HepG2 (cell line): Measurements from ENCODE around the gene CREM. TPM values are rescaled to one million over a fixed set of nuclear protein-coding genes. Genes with fewer than 3 reads are reported as not detected.

Experiments used
- ATAC-seq: fragments of 200-7000 bp; cut with Tn5 transposase; 3 replicates; pipeline ENCODE4 v1.9.1; 2020; ENCODE audit warnings: mild to moderate bottlenecking, moderate library complexity
- BruUV-seq: library from RNA; stranded (reverse); fragments of 400-500 nt; replicated peaks from 2 replicates; lab custom pipeline; 2021; lab: Mats Ljungman, UMichigan
- CTCF ChIA-PET: fragments of 300-600 bp; formaldehyde crosslinking; extraction: SDS; loops from one replicate; lab custom pipeline; 2021; ENCODE audit warnings: low total read pairs, inconsistent platforms, low intra/inter-chr PET ratio; lab: Yijun Ruan, JAX
- POLR2A ChIA-PET: fragments of 350-600 bp; sonication (Branson Sonifier 250); formaldehyde crosslinking; loops from one replicate; lab custom pipeline; 2020; ENCODE audit warnings: antibody characterized with exemption, inconsistent platforms; lab: Yijun Ruan, JAX
- DNase-seq: peaks from one replicate; pipeline ENCODE4 v3.0.0-alpha.2; 2015; ENCODE audit warnings: low spot score
- FAIRE-seq: peaks from 3 replicates; lab custom pipeline; 2011; peaks lifted over from hg19 to GRCh38; lab: Jason Lieb, UNC
- H2AFZ ChIP-seq: one replicate; pipeline ENCODE4 v1.6.1; 2011; ENCODE audit warnings: low read length, inconsistent platforms
- H3K27ac ChIP-seq: fragments of 300-600 bp; 3 replicates; pipeline ENCODE4 v1.8.0; 2011; ENCODE audit warnings: mixed run types, mild to moderate bottlenecking, mixed read lengths, low read length, inconsistent platforms; ENCODE audit not compliant: insufficient read depth; ENCODE audit errors: extremely low read length
- H3K27me3 ChIP-seq, 2 experiments: fragments of 200-600 bp in 1 of 2; 2 replicates in 1 of 2; 3 replicates in 1 of 2; pipeline versions ENCODE4 v1.6.0 to v1.8.0; 2011; ENCODE audit warnings: low read length in 2 of 2, mild to moderate bottlenecking in 2 of 2, moderate library complexity in 2 of 2, inconsistent platforms in 1 of 2; ENCODE audit not compliant: insufficient read depth in 2 of 2, control insufficient read depth in 1 of 2
- H3K36me3 ChIP-seq, 2 experiments: fragments of 200-600 bp in 1 of 2; replicated peaks in 1 of 2; 2 replicates in 1 of 2; 3 replicates in 1 of 2; pipeline versions ENCODE4 v1.5.1 to v1.8.0; 2011; ENCODE audit warnings: low read length in 2 of 2, inconsistent platforms in 1 of 2; ENCODE audit not compliant: insufficient read depth in 2 of 2, control insufficient read depth in 1 of 2
- H3K4me1 ChIP-seq: 2 replicates; pipeline ENCODE4 v1.5.1; 2012; ENCODE audit warnings: low read length, inconsistent platforms; ENCODE audit not compliant: insufficient read depth
- H3K4me2 ChIP-seq: 2 replicates; pipeline ENCODE4 v1.6.0; 2011; ENCODE audit warnings: low read depth, low read length, inconsistent platforms
- H3K4me3 ChIP-seq, 3 experiments: fragments of 200-600 bp in 1 of 3; sonication (generic), shearing (Covaris generic) in 1 of 3; replicated peaks in 1 of 3; 2 replicates each; pipeline ENCODE4 v1.5.1; 2011 to 2016; ENCODE audit warnings: low read length in 3 of 3, inconsistent platforms in 2 of 3, low read depth in 2 of 3, mild to moderate bottlenecking in 2 of 3, control low read depth in 1 of 3, mixed read lengths in 1 of 3; ENCODE audit not compliant: insufficient read depth in 1 of 3
- H3K79me2 ChIP-seq: one replicate; pipeline ENCODE4 v1.6.1; 2011; ENCODE audit warnings: low read length, inconsistent platforms; ENCODE audit not compliant: insufficient read depth
- H3K9ac ChIP-seq: 2 replicates; pipeline ENCODE4 v1.6.0; 2011; ENCODE audit warnings: mild to moderate bottlenecking, low read depth, low read length, inconsistent platforms; ENCODE audit not compliant: insufficient read depth
- H3K9me3 ChIP-seq: 2 replicates; pipeline ENCODE4 v1.5.1; 2012; ENCODE audit warnings: mild to moderate bottlenecking, low read length
- H4K20me1 ChIP-seq: 2 replicates; pipeline ENCODE4 v1.6.0; 2011; ENCODE audit warnings: inconsistent platforms, mild to moderate bottlenecking, low read length, moderate library complexity; ENCODE audit not compliant: insufficient read depth
- ATF7 ChIP-seq, 2 experiments: fragments of 450-650 bp in 1 of 2; sonication (generic) in 1 of 2; formaldehyde crosslinking in 1 of 2; IDR thresholded peaks; 2 replicates each; pipeline versions ENCODE4 v1.4.0 to v1.6.1; 2016 to 2020; ENCODE audit warnings: antibody characterized with exemption in 1 of 2, mild to moderate bottlenecking in 1 of 2, missing genetic modification reagents in 1 of 2
- BATF2 ChIP-seq: sonication (generic); formaldehyde crosslinking; IDR thresholded peaks from 2 replicates; pipeline ENCODE4 v1.8.0; 2022; ENCODE audit warnings: mild to moderate bottlenecking, missing genetic modification reagents, moderate library complexity
- CREBL2 ChIP-seq: sonication (generic); formaldehyde crosslinking; IDR thresholded peaks from 2 replicates; pipeline ENCODE4 v1.8.1; 2023; ENCODE audit warnings: missing genetic modification reagents, mild to moderate bottlenecking, borderline replicate concordance
- DRAP1 ChIP-seq: IDR thresholded peaks from 2 replicates; pipeline ENCODE4 v1.6.1; 2016; ENCODE audit warnings: missing genetic modification reagents, missing compliant biosample characterization
- GTF3A ChIP-seq: sonication (generic); formaldehyde crosslinking; conservative IDR thresholded peaks from 2 replicates; pipeline ENCODE4 v1.4.0; 2020; ENCODE audit warnings: mild to moderate bottlenecking, missing genetic modification reagents
- KDM4B ChIP-seq: sonication (generic); formaldehyde crosslinking; IDR thresholded peaks from 2 replicates; pipeline ENCODE4 v1.4.0; 2020; ENCODE audit warnings: missing genetic modification reagents
- KLF6 ChIP-seq: IDR thresholded peaks from 2 replicates; pipeline ENCODE4 v1.8.0; 2016; ENCODE audit warnings: missing biosample characterization, missing genetic modification reagents
- MZF1 ChIP-seq: sonication (generic); formaldehyde crosslinking; IDR thresholded peaks from 2 replicates; pipeline ENCODE4 v1.8.1; 2023; ENCODE audit warnings: mild to moderate bottlenecking, missing genetic modification reagents, borderline replicate concordance
- PREB ChIP-seq: sonication (generic); formaldehyde crosslinking; IDR thresholded peaks from 2 replicates; pipeline ENCODE4 v1.4.0; 2020; ENCODE audit warnings: missing genetic modification reagents
- RBAK ChIP-seq: sonication (generic); formaldehyde crosslinking; IDR thresholded peaks from 2 replicates; pipeline ENCODE4 v1.5.1; 2020; ENCODE audit warnings: mild to moderate bottlenecking, missing genetic modification reagents
- SNRNP70 ChIP-seq: fragments of 200-400 bp; formaldehyde crosslinking; IDR thresholded peaks from 2 replicates; pipeline ENCODE4 v1.6.1; 2017; ENCODE audit warnings: mild to moderate bottlenecking, low read depth, low read length, moderate library complexity
- ZFP1 ChIP-seq: IDR thresholded peaks from 2 replicates; pipeline ENCODE4 v1.6.1; 2016
- ZFP37 ChIP-seq: sonication (generic); formaldehyde crosslinking; IDR thresholded peaks from 2 replicates; pipeline ENCODE4 v1.4.0; 2020; ENCODE audit warnings: missing genetic modification reagents, borderline replicate concordance
- ZNF12 ChIP-seq: sonication (generic); formaldehyde crosslinking; IDR thresholded peaks from 2 replicates; pipeline ENCODE4 v1.5.0; 2020; ENCODE audit warnings: missing genetic modification reagents
- ZNF556 ChIP-seq: sonication (generic); formaldehyde crosslinking; IDR thresholded peaks from 2 replicates; pipeline ENCODE4 v1.4.0; 2020; ENCODE audit warnings: mild to moderate bottlenecking, missing genetic modification reagents, borderline replicate concordance
- ZNF7 ChIP-seq: IDR thresholded peaks from 2 replicates; pipeline ENCODE4 v1.6.1; 2016; ENCODE audit warnings: missing biosample characterization, missing genetic modification reagents
- ZNF749 ChIP-seq: sonication (generic); formaldehyde crosslinking; IDR thresholded peaks from 2 replicates; pipeline ENCODE4 v1.8.0; 2022; ENCODE audit warnings: mild to moderate bottlenecking, missing genetic modification reagents, moderate library complexity, borderline replicate concordance
- ZSCAN22 ChIP-seq: sonication (generic); formaldehyde crosslinking; IDR thresholded peaks from 2 replicates; pipeline ENCODE4 v1.4.0; 2020; ENCODE audit warnings: mild to moderate bottlenecking, missing genetic modification reagents
- ZUFSP ChIP-seq: sonication (generic); formaldehyde crosslinking; IDR thresholded peaks from 2 replicates; pipeline ENCODE4 v1.9.0; 2021; ENCODE audit warnings: missing genetic modification reagents, mild to moderate bottlenecking, borderline replicate concordance
- WGBS: methylation state at CpG from one replicate; pipeline ENCODE4 v1.1.6; 2017; ENCODE audit warnings: low lambda C conversion rate; 5-methylcytosine and 5-hydroxymethylcytosine counted together
- in situ Hi-C: cut with HindIII; loops from 2 replicates; pipeline ENCODE4 v1.10.0; 2017; ENCODE audit warnings: low pct_unique_long_range_greater_than_20kb; ENCODE audit not compliant: extremely low pct_ligation_motif_present
- intact Hi-C: fragments of 100-400 bp; cut with micrococcal nuclease; formaldehyde crosslinking; loops from one replicate; pipeline ENCODE4 v1.10.0; 2022; ENCODE audit not compliant: unreplicated experiment
- polyA plus RNA-seq, 8 experiments: library from polyadenylated mRNA; depleted of rRNA in 3 of 8; stranded (reverse) in 7 of 8; unstranded in 1 of 8; fragments of >200 nt; fragmentation: Illumina TruSeq in 4 of 8; extraction: Trizol in 4 of 8; gene quantifications; 2 replicates each; pipeline versions ENCODE4 v1.2.1 to v1.2.3, GENCODE V29; 2011 to 2016; ENCODE audit warnings: low read depth in 4 of 8, missing spikeins in 1 of 8, mixed read lengths in 1 of 8; ENCODE audit not compliant: insufficient read depth in 1 of 8
- total RNA-seq, 5 experiments: library from RNA; depleted of rRNA; stranded (reverse); fragments of >200 nt; fragmentation: Illumina TruSeq; extraction: Trizol; gene quantifications; 2 replicates each; pipeline ENCODE4 v1.2.3, GENCODE V29; 2016; ENCODE audit warnings: low read depth in 1 of 5

Gene CREM
- total and polyA plus RNA-seq, 2 of the 13 experiments (the other 11 are each of a cell fraction or from before 2014, with no cell fraction given) = 21.3 to 25.4 TPM

GRCh38 chr10:35129185-35129674 is 2.6 kb downstream of the CREM start:
- in situ Hi-C loops = no loop called here
- no TSS peak for BruUV-seq

More at GRCh38 chr10:35129185-35129674, 2.6 kb downstream of the CREM start:
- DNase-seq (no peak), ATAC-seq (no peak), FAIRE-seq (no peak)
- Histone ChIP-seq H3K36me3 (no peaks in the 10 kb centered on the region), H3K27ac (no peak overlapping the region), H2AFZ (no peak overlapping the region), H4K20me1 (no peaks in the 10 kb centered on the region), H3K9ac (no peak overlapping the region), H3K79me2 (peaks cover 18% of the 10 kb centered on the region), H3K4me2 (peak overlapping the region; percentile 86; the same call in 1 of the 2 replicates), H3K4me3 (no peak overlapping the region), H3K9me3 (no peaks in the 10 kb centered on the region), H3K4me1 (peaks cover 49% of the 10 kb centered on the region), H3K27me3 (no peaks in the 10 kb centered on the region; a peak in 1 of 5 replicates)
- TF ChIP-seq CREBL2 (CRISPR knock-in tag) (no peak), PREB (no peak), ZFP37 (CRISPR knock-in tag) (no peak), ATF7 (IDR thresholded peaks at IDR 0.05) (no peak), ATF7 (CRISPR knock-in tag; IDR thresholded peaks at IDR 0.05) (no peak), ZNF556 (CRISPR knock-in tag) (no peak), RBAK (CRISPR knock-in tag) (no peak), ZFP1 (CRISPR knock-in tag) (no peak), ZSCAN22 (CRISPR knock-in tag) (no peak), MZF1 (CRISPR knock-in tag) (no peak), KDM4B (CRISPR knock-in tag) (no peak), ZNF12 (no peak), BATF2 (CRISPR knock-in tag) (no peak), KLF6 (CRISPR knock-in tag) (no peak), ZNF749 (CRISPR knock-in tag) (no peak), SNRNP70 (no peak), ZNF7 (CRISPR knock-in tag) (no peak), ZUFSP (CRISPR knock-in tag) (no peak), GTF3A (no peak), DRAP1 (no peak)
- ChIA-PET CTCF (no interaction called here), POLR2A (no interaction called here)
- 95% methylated on average over 1 of the region's 1 CpG for WGBS
- intact Hi-C loops = loop anchor here (5.0 kb wide), 1 partner anchor 68 kb away; no protein-coding TSS in a partner anchor
